HepG2 (cell line): ENCODE data around the gene CTIF. TPM values are rescaled to one million over a fixed set of nuclear protein-coding genes. Genes with fewer than 3 reads are reported as not detected.
A peak's percentile ranks its signal among the peaks of the same experiment; 100 is the strongest.

Experiments
- ATAC-seq: fragments of 200-7000 bp; cut with Tn5 transposase; 3 replicates; pipeline ENCODE4 v1.9.1; 2020; ENCODE audit warnings: mild to moderate bottlenecking, moderate library complexity
- BruUV-seq: library from RNA; stranded (reverse); fragments of 400-500 nt; replicated peaks from 2 replicates; lab custom pipeline; 2021; lab: Mats Ljungman, UMichigan
- CTCF ChIA-PET: fragments of 300-600 bp; formaldehyde crosslinking; extraction: SDS; loops from one replicate; lab custom pipeline; 2021; ENCODE audit warnings: low total read pairs, inconsistent platforms, low intra/inter-chr PET ratio; lab: Yijun Ruan, JAX
- POLR2A ChIA-PET: fragments of 350-600 bp; sonication (Branson Sonifier 250); formaldehyde crosslinking; loops from one replicate; lab custom pipeline; 2020; ENCODE audit warnings: antibody characterized with exemption, inconsistent platforms; lab: Yijun Ruan, JAX
- DNase-seq: peaks from one replicate; pipeline ENCODE4 v3.0.0-alpha.2; 2015; ENCODE audit warnings: low spot score
- FAIRE-seq: peaks from 3 replicates; lab custom pipeline; 2011; peaks lifted over from hg19 to GRCh38; lab: Jason Lieb, UNC
- H2AFZ ChIP-seq: one replicate; pipeline ENCODE4 v1.6.1; 2011; ENCODE audit warnings: low read length, inconsistent platforms
- H3K27ac ChIP-seq: fragments of 300-600 bp; 3 replicates; pipeline ENCODE4 v1.8.0; 2011; ENCODE audit warnings: mixed run types, mild to moderate bottlenecking, mixed read lengths, low read length, inconsistent platforms; ENCODE audit not compliant: insufficient read depth; ENCODE audit errors: extremely low read length
- H3K27me3 ChIP-seq, 2 experiments: fragments of 200-600 bp in 1 of 2; 2 replicates in 1 of 2; 3 replicates in 1 of 2; pipeline versions ENCODE4 v1.6.0 to v1.8.0; 2011; ENCODE audit warnings: low read length in 2 of 2, mild to moderate bottlenecking in 2 of 2, moderate library complexity in 2 of 2, inconsistent platforms in 1 of 2; ENCODE audit not compliant: insufficient read depth in 2 of 2, control insufficient read depth in 1 of 2
- H3K36me3 ChIP-seq, 2 experiments: fragments of 200-600 bp in 1 of 2; replicated peaks in 1 of 2; 2 replicates in 1 of 2; 3 replicates in 1 of 2; pipeline versions ENCODE4 v1.5.1 to v1.8.0; 2011; ENCODE audit warnings: low read length in 2 of 2, inconsistent platforms in 1 of 2; ENCODE audit not compliant: insufficient read depth in 2 of 2, control insufficient read depth in 1 of 2
- H3K4me1 ChIP-seq: 2 replicates; pipeline ENCODE4 v1.5.1; 2012; ENCODE audit warnings: low read length, inconsistent platforms; ENCODE audit not compliant: insufficient read depth
- H3K4me2 ChIP-seq: 2 replicates; pipeline ENCODE4 v1.6.0; 2011; ENCODE audit warnings: low read depth, low read length, inconsistent platforms
- H3K4me3 ChIP-seq, 3 experiments: fragments of 200-600 bp in 1 of 3; sonication (generic), shearing (Covaris generic) in 1 of 3; replicated peaks in 1 of 3; 2 replicates each; pipeline ENCODE4 v1.5.1; 2011 to 2016; ENCODE audit warnings: low read length in 3 of 3, inconsistent platforms in 2 of 3, low read depth in 2 of 3, mild to moderate bottlenecking in 2 of 3, control low read depth in 1 of 3, mixed read lengths in 1 of 3; ENCODE audit not compliant: insufficient read depth in 1 of 3
- H3K79me2 ChIP-seq: one replicate; pipeline ENCODE4 v1.6.1; 2011; ENCODE audit warnings: low read length, inconsistent platforms; ENCODE audit not compliant: insufficient read depth
- H3K9ac ChIP-seq: 2 replicates; pipeline ENCODE4 v1.6.0; 2011; ENCODE audit warnings: mild to moderate bottlenecking, low read depth, low read length, inconsistent platforms; ENCODE audit not compliant: insufficient read depth
- H3K9me3 ChIP-seq: 2 replicates; pipeline ENCODE4 v1.5.1; 2012; ENCODE audit warnings: mild to moderate bottlenecking, low read length
- H4K20me1 ChIP-seq: 2 replicates; pipeline ENCODE4 v1.6.0; 2011; ENCODE audit warnings: inconsistent platforms, mild to moderate bottlenecking, low read length, moderate library complexity; ENCODE audit not compliant: insufficient read depth
- ZBTB20 ChIP-seq: sonication (generic); formaldehyde crosslinking; IDR thresholded peaks from 2 replicates; pipeline ENCODE4 v1.8.1; 2023; ENCODE audit warnings: missing genetic modification reagents, low read depth, mild to moderate bottlenecking, borderline replicate concordance
- ZNF337 ChIP-seq: sonication (generic); formaldehyde crosslinking; IDR thresholded peaks from 2 replicates; pipeline ENCODE4 v1.5.1; 2020; ENCODE audit warnings: missing genetic modification reagents, low read depth, mild to moderate bottlenecking, borderline replicate concordance
- ZNF768 ChIP-seq: sonication (generic); formaldehyde crosslinking; IDR thresholded peaks from 2 replicates; pipeline ENCODE4 v1.4.0; 2020; ENCODE audit warnings: missing genetic modification reagents
- WGBS: methylation state at CpG from one replicate; pipeline ENCODE4 v1.1.6; 2017; ENCODE audit warnings: low lambda C conversion rate; 5-methylcytosine and 5-hydroxymethylcytosine counted together
- in situ Hi-C: cut with HindIII; loops from 2 replicates; pipeline ENCODE4 v1.10.0; 2017; ENCODE audit warnings: low pct_unique_long_range_greater_than_20kb; ENCODE audit not compliant: extremely low pct_ligation_motif_present
- intact Hi-C: fragments of 100-400 bp; cut with micrococcal nuclease; formaldehyde crosslinking; loops from one replicate; pipeline ENCODE4 v1.10.0; 2022; ENCODE audit not compliant: unreplicated experiment
- polyA plus RNA-seq, 8 experiments: library from polyadenylated mRNA; depleted of rRNA in 3 of 8; stranded (reverse) in 7 of 8; unstranded in 1 of 8; fragments of >200 nt; fragmentation: Illumina TruSeq in 4 of 8; extraction: Trizol in 4 of 8; gene quantifications; 2 replicates each; pipeline versions ENCODE4 v1.2.1 to v1.2.3, GENCODE V29; 2011 to 2016; ENCODE audit warnings: low read depth in 4 of 8, missing spikeins in 1 of 8, mixed read lengths in 1 of 8; ENCODE audit not compliant: insufficient read depth in 1 of 8
- total RNA-seq, 5 experiments: library from RNA; depleted of rRNA; stranded (reverse); fragments of >200 nt; fragmentation: Illumina TruSeq; extraction: Trizol; gene quantifications; 2 replicates each; pipeline ENCODE4 v1.2.3, GENCODE V29; 2016; ENCODE audit warnings: low read depth in 1 of 5
- TF ChIP-seq, protein P1 (sequence below): sonication (generic); formaldehyde crosslinking; IDR thresholded peaks from 2 replicates; pipeline ENCODE4 v1.4.0; 2020; ENCODE audit warnings: missing genetic modification reagents
- TF ChIP-seq, protein P2 (sequence below): sonication (generic); formaldehyde crosslinking; IDR thresholded peaks from 2 replicates; pipeline ENCODE4 v1.4.0; 2020; ENCODE audit warnings: mild to moderate bottlenecking, missing genetic modification reagents

Gene CTIF
- total and polyA plus RNA-seq, 2 of the 13 experiments (the other 11 are each of a cell fraction or from before 2014, with no cell fraction given), result 18.2 to 28.0 TPM

DNA sequence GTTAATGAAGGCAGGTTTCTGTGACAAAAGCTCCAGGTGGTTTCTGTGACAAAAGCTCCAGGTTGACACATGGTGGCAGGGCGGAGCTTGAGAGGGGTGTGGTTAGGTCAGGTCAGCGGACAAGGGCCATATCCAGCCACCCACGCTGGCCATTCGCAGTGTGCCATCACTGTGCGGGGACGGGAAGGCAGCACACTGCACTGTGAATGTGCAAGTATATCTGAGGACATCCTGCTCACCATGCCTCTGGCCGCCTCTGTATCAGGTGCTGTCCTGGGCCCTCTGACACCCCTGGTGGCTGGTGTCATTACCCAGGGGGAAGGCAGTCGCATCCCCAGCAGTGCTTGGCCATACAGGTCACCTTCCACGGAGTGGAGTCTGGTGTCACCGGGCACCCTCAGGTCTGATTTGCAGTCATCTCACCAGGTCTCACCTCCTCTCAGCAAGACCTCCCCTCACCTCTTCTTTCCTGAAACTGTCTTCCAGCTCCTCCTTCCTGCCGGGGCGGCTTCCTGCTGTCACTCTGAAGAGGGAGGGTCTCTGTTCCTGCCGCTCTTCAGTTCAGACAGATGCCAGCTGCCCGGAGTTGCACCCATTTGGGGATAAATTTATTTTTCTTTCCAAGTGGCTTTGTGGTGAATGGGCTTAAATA is 34.9 kb downstream of the CTIF start (continued):
- no peak for TF ChIP-seq ZNF337 (CRISPR knock-in tag)

DNA sequence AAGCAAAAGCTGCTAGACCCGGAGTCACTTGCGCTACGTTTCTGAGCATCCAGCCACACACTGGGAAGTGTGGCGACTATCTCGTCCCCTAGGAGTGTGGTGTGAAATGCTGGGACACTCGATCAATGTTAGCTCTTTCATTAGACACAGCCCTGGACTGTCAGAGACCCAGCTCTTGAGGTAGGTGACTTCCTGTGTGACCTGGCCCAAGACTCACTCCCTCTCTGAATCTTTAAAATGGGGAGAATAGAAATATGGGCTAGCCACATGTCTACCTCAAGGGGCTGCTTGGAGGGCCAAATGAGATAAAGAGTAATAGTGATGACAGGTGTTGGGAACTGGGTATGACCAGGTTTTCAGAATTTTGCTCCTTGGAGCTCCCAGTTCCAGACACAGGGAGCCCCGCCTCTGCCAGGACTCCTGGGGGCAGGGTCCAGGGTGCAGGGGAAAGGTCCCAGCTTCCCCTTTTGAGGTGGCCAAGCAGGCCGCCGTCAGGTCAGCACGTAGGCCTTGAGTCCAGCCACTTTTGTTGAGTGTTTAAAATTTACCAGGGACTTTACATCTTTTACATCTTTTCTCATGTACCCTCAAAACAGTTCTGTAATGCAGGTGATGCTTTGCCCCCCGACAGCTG is 36.0 kb downstream of the CTIF start:
- CTCF ChIA-PET, result no interaction called here
- H3K4me1 ChIP-seq, result peaks cover 81% of the 10 kb centered on the region
- H3K79me2 ChIP-seq, result peaks cover 50% of the 10 kb centered on the region
- peak overlapping the region; percentile 69 for H3K9ac ChIP-seq
- peaks cover 5% of the 10 kb centered on the region; the same call in 1 of the 2 replicates for H4K20me1 ChIP-seq
- peak overlapping the region in 2 of 3 experiments; percentile 40 to 64; a peak in 4 of 6 replicates for H3K4me3 ChIP-seq
- peak overlapping the region; percentile 84 for H3K4me2 ChIP-seq
- intact Hi-C loops, result loop anchor here (5.0 kb wide), 1 partner anchor 58 kb away; no protein-coding TSS in a partner anchor
- peak overlapping the region; percentile 94 for H3K27ac ChIP-seq
- no peaks in the 10 kb centered on the region for H3K36me3 ChIP-seq
- no peak overlapping the region for H2AFZ ChIP-seq
- no peak for ATAC-seq
- POLR2A ChIA-PET, result interaction anchor here (0.8 to 2.5 kb wide), 6 partner anchors 29 to 327 kb away, joined by 4 to 14 read pairs (median 4); partner anchors contain the start of gene CTIF
- H3K9me3 ChIP-seq, result no peaks in the 10 kb centered on the region
- FAIRE-seq, result no peak
- BruUV-seq, result no TSS peak
- in situ Hi-C loops, result loop anchor here (10.0 kb wide), 1 partner anchor 100 kb away; no protein-coding TSS in a partner anchor
- WGBS, result 51% methylated on average over 7 of the region's 11 CpGs
- no peaks in the 10 kb centered on the region for H3K27me3 ChIP-seq
- DNase-seq, result no peak
- TF ChIP-seq, protein P1, sequence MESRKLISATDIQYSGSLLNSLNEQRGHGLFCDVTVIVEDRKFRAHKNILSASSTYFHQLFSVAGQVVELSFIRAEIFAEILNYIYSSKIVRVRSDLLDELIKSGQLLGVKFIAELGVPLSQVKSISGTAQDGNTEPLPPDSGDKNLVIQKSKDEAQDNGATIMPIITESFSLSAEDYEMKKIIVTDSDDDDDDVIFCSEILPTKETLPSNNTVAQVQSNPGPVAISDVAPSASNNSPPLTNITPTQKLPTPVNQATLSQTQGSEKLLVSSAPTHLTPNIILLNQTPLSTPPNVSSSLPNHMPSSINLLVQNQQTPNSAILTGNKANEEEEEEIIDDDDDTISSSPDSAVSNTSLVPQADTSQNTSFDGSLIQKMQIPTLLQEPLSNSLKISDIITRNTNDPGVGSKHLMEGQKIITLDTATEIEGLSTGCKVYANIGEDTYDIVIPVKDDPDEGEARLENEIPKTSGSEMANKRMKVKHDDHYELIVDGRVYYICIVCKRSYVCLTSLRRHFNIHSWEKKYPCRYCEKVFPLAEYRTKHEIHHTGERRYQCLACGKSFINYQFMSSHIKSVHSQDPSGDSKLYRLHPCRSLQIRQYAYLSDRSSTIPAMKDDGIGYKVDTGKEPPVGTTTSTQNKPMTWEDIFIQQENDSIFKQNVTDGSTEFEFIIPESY (CRISPR knock-in tag), result peak; percentile 44; the same call in 1 of the 2 replicates
- TF ChIP-seq ZNF768 (peak; percentile 94), ZBTB20 (CRISPR knock-in tag) (no peak)
- TF ChIP-seq, protein P2, sequence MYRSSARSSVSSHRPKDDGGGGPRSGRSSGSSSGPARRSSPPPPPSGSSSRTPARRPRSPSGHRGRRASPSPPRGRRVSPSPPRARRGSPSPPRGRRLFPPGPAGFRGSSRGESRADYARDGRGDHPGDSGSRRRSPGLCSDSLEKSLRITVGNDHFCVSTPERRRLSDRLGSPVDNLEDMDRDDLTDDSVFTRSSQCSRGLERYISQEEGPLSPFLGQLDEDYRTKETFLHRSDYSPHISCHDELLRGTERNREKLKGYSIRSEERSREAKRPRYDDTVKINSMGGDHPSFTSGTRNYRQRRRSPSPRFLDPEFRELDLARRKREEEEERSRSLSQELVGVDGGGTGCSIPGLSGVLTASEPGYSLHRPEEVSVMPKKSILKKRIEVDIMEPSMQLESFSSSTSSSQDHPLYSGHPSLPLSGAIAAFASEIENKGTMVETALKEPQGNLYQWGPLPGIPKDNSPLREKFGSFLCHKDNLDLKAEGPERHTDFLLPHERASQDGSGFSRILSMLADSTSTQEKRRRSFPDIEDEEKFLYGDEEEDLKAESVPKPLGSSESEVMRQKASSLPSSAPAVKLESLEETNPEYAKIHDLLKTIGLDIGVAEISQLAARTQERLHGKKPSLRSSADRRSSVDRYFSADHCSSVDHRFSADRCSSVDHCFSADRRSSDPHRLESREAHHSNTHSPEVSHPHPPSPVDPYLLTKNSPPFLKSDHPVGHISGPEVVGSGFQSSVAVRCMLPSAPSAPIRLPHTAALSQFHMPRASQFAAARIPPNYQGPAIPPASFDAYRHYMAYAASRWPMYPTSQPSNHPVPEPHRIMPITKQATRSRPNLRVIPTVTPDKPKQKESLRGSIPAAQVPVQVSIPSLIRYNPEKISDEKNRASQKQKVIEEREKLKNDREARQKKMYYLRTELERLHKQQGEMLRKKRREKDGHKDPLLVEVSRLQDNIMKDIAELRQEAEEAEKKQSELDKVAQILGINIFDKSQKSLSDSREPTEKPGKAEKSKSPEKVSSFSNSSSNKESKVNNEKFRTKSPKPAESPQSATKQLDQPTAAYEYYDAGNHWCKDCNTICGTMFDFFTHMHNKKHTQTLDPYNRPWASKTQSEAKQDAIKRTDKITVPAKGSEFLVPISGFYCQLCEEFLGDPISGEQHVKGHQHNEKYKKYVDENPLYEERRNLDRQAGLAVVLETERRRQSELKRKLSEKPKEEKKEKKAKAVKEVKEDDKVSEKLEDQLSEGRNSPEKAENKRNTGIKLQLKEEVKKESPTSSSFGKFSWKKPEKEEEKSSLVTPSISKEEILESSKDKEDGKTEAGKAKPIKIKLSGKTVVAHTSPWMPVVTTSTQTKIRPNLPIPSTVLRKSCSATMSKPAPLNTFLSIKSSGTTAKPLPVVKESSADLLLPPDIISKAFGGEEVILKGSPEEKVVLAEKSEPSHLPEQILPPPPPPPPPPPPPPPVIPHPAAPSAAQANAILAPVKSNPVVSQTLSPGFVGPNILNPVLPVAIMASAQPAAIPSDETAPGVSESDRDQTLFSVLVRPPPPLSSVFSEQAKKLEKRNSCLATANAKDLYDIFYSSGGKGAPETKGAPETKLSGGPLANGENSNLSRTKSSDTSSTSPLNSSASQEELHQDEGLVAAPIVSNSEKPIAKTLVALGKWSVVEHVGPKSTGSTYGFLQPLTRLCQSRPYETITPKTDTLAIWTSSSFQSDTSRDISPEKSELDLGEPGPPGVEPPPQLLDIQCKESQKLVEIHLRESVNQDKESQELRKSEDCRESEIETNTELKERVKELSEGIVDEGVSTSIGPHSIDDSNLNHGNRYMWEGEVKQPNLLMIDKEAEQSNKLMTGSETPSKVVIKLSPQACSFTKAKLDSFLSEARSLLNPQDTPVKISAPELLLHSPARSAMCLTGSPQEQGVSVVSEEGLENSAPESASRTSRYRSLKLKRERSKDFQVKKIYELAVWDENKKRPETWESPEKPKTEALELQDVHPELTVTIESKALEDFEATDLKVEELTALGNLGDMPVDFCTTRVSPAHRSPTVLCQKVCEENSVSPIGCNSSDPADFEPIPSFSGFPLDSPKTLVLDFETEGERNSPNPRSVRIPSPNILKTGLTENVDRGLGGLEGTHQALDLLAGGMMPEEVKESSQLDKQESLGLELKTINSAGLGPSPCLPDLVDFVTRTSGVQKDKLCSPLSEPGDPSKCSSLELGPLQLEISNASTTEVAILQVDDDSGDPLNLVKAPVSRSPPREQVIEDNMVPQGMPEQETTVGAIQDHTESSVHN (CRISPR knock-in tag), result no peak
